H9 (cell line): ENCODE data around the gene STN1. TPM values are rescaled to one million over a fixed set of nuclear protein-coding genes. Genes with fewer than 3 reads are reported as not detected.

Experiments
- DNase-seq: peaks from one replicate; pipeline ENCODE4 v3.0.0-alpha.2; 2017
- H2AFZ ChIP-seq: one replicate; pipeline ENCODE4 v1.6.1; 2013; ENCODE audit warnings: mild to moderate bottlenecking, low read length, control low read depth, moderate library complexity
- H2AK5ac ChIP-seq: 2 replicates; pipeline ENCODE4 v1.6.1; 2013; ENCODE audit warnings: low read length, control low read depth, mixed read lengths; ENCODE audit not compliant: insufficient read length
- H2BK120ac ChIP-seq: one replicate; pipeline ENCODE4 v1.6.1; 2013; ENCODE audit warnings: low read depth, mild to moderate bottlenecking, low read length, control low read depth, inconsistent platforms; ENCODE audit not compliant: poor library complexity, severe bottlenecking
- H2BK12ac ChIP-seq: 2 replicates; pipeline ENCODE4 v1.6.1; 2013; ENCODE audit warnings: low read length, control low read depth, mixed read lengths, low read depth; ENCODE audit not compliant: insufficient read length
- H2BK15ac ChIP-seq: 2 replicates; pipeline ENCODE4 v1.6.1; 2013; ENCODE audit warnings: low read depth, low read length, control low read depth
- H2BK20ac ChIP-seq: one replicate; pipeline ENCODE4 v1.6.1; 2013; ENCODE audit warnings: low read depth, mild to moderate bottlenecking, low read length, control low read depth, inconsistent platforms; ENCODE audit not compliant: poor library complexity, severe bottlenecking
- H2BK5ac ChIP-seq: 2 replicates; pipeline ENCODE4 v1.6.1; 2013; ENCODE audit warnings: low read length, control low read depth, mixed read lengths; ENCODE audit not compliant: insufficient read length
- H3K14ac ChIP-seq: 2 replicates; pipeline ENCODE4 v1.6.1; 2013; ENCODE audit warnings: low read length, control low read depth; ENCODE audit not compliant: insufficient read depth
- H3K18ac ChIP-seq: 2 replicates; pipeline ENCODE4 v1.6.1; 2013; ENCODE audit warnings: low read depth, mild to moderate bottlenecking, mixed read lengths, low read length, control low read depth; ENCODE audit not compliant: insufficient read length
- H3K23ac ChIP-seq: 2 replicates; pipeline ENCODE4 v1.6.1; 2013; ENCODE audit warnings: low read length, control low read depth, mixed read lengths, low read depth; ENCODE audit not compliant: insufficient read length
- H3K23me2 ChIP-seq: 2 replicates; pipeline ENCODE4 v1.6.1; 2013; ENCODE audit warnings: low read depth, mild to moderate bottlenecking, mixed read lengths, low read length, control low read depth; ENCODE audit not compliant: insufficient read length, poor library complexity, severe bottlenecking
- H3K27ac ChIP-seq: 2 replicates; pipeline ENCODE4 v1.5.1; 2013; ENCODE audit warnings: low read length, control low read depth, mixed read lengths, low read depth; ENCODE audit not compliant: insufficient read length
- H3K27me3 ChIP-seq: 2 replicates; pipeline ENCODE4 v1.6.1; 2013; ENCODE audit warnings: low read length, control low read depth, inconsistent platforms; ENCODE audit not compliant: insufficient read depth
- H3K4ac ChIP-seq: 2 replicates; pipeline ENCODE4 v1.6.1; 2013; ENCODE audit warnings: low read depth, mild to moderate bottlenecking, control low read depth, inconsistent platforms, low read length, moderate library complexity
- H3K4me1 ChIP-seq: 2 replicates; pipeline ENCODE4 v1.6.1; 2013; ENCODE audit warnings: low read length, control low read depth, inconsistent platforms; ENCODE audit not compliant: insufficient read depth
- H3K4me2 ChIP-seq: 2 replicates; pipeline ENCODE4 v1.6.1; 2013; ENCODE audit warnings: low read length, control low read depth, mixed read lengths; ENCODE audit not compliant: insufficient read length, insufficient read depth
- H3K56ac ChIP-seq: 2 replicates; pipeline ENCODE4 v1.6.1; 2013; ENCODE audit warnings: low read depth, mild to moderate bottlenecking, mixed read lengths, low read length, control low read depth; ENCODE audit not compliant: insufficient read length
- H3K79me1 ChIP-seq: 2 replicates; pipeline ENCODE4 v1.6.1; 2013; ENCODE audit warnings: low read depth, mild to moderate bottlenecking, moderate library complexity, low read length, control low read depth, inconsistent platforms; ENCODE audit not compliant: insufficient read depth, poor library complexity, severe bottlenecking
- H3K79me2 ChIP-seq: 2 replicates; pipeline ENCODE4 v1.6.1; 2013; ENCODE audit warnings: low read length, control low read depth, inconsistent platforms; ENCODE audit not compliant: insufficient read depth
- H3K9ac ChIP-seq: 2 replicates; pipeline ENCODE4 v1.6.1; 2013; ENCODE audit warnings: low read length, control low read depth, mixed read lengths; ENCODE audit not compliant: insufficient read length; ENCODE audit errors: extremely low read depth
- H3K9me3 ChIP-seq: one replicate; pipeline ENCODE4 v1.6.1; 2013; ENCODE audit warnings: low read depth, low read length, inconsistent platforms; ENCODE audit not compliant: control insufficient read depth
- H3T11ph ChIP-seq: one replicate; pipeline ENCODE4 v1.6.1; 2013; ENCODE audit warnings: mild to moderate bottlenecking, low read length, control low read depth, inconsistent platforms
- H4K20me1 ChIP-seq: one replicate; pipeline ENCODE4 v1.6.1; 2013; ENCODE audit not compliant: control insufficient read depth, insufficient read length, insufficient read depth
- H4K5ac ChIP-seq: 2 replicates; pipeline ENCODE4 v1.6.1; 2013; ENCODE audit warnings: low read depth, mild to moderate bottlenecking, mixed read lengths, low read length, control low read depth; ENCODE audit not compliant: insufficient read length
- H4K8ac ChIP-seq: replicated peaks from 2 replicates; pipeline ENCODE4 v1.6.1; 2013; ENCODE audit warnings: low read length, control low read depth, mixed read lengths, low read depth; ENCODE audit not compliant: insufficient read length
- H4K91ac ChIP-seq: 2 replicates; pipeline ENCODE4 v1.6.1; 2013; ENCODE audit warnings: low read depth, mild to moderate bottlenecking, moderate library complexity, mixed read lengths, low read length, control low read depth; ENCODE audit not compliant: insufficient read length
- H3K27ac Mint-ChIP-seq, 3 experiments: 2 replicates in 2 of 3; 3 replicates in 1 of 3; pipeline ENCODE4 v1.8.0; 2020 to 2021; ENCODE audit warnings: mixed read lengths in 3 of 3, mild to moderate bottlenecking in 1 of 3, moderate library complexity in 1 of 3
- H3K27me3 Mint-ChIP-seq: 2 replicates; pipeline ENCODE4 v1.8.0; 2021; ENCODE audit warnings: low read depth, mild to moderate bottlenecking, moderate library complexity, mixed read lengths
- H3K36me3 Mint-ChIP-seq, 3 experiments: 2 replicates in 2 of 3; 3 replicates in 1 of 3; pipeline ENCODE4 v1.8.0; 2020 to 2021; ENCODE audit warnings: low read depth in 3 of 3, mixed read lengths in 3 of 3; ENCODE audit not compliant: insufficient read depth in 1 of 3
- H3K4me1 Mint-ChIP-seq, 2 experiments: 2 replicates each; pipeline ENCODE4 v1.8.0; 2020; ENCODE audit warnings: mixed read lengths in 2 of 2
- H3K4me3 Mint-ChIP-seq, 2 experiments: 2 replicates in 1 of 2; 3 replicates in 1 of 2; pipeline ENCODE4 v1.8.0; 2020 to 2021; ENCODE audit warnings: mild to moderate bottlenecking in 2 of 2, mixed read lengths in 2 of 2, moderate library complexity in 1 of 2
- H3K9me3 Mint-ChIP-seq, 2 experiments: 2 replicates in 1 of 2; 3 replicates in 1 of 2; pipeline ENCODE4 v1.8.0; 2020; ENCODE audit warnings: mild to moderate bottlenecking in 2 of 2, mixed read lengths in 2 of 2, moderate library complexity in 1 of 2
- CTCF ChIP-seq: fragments of 200-600 bp; sonication (generic); conservative IDR thresholded peaks from 3 replicates; pipeline ENCODE4 v1.8.0; 2021; ENCODE audit warnings: antibody characterized with exemption, mild to moderate bottlenecking
- WGBS: extraction: QIAGEN DNeasy Blood & Tissue Kit; methylation state at CpG from one replicate; pipeline ENCODE4 v1.1.7; 2013; ENCODE audit warnings: missing lambda C conversion rate, low lambda C conversion rate, mixed read lengths; ENCODE audit not compliant: insufficient read length; ENCODE audit errors: extremely low coverage; 5-methylcytosine and 5-hydroxymethylcytosine counted together
- total RNA-seq: library from RNA; stranded (reverse); gene quantifications from 2 replicates; pipeline ENCODE4 v1.2.1, GENCODE V29; 2021

STN1 gene
- total RNA-seq, 1 experiment from 2014 or later: 11.3 TPM

- Histone ChIP-seq H3T11ph (no peak overlapping the region), H2BK20ac (no peak overlapping the region), H3K9ac (no peak overlapping the region), H2BK120ac (no peak overlapping the region), H3K4ac (no peak overlapping the region), H3K27me3 (no peaks in the 10 kb centered on the region), H3K9me3 (no peaks in the 10 kb centered on the region), H4K20me1 (no peaks in the 10 kb centered on the region), H2BK15ac (no peak overlapping the region), H2BK12ac (no peak overlapping the region), H2BK5ac (no peak overlapping the region), H3K23ac (no peak overlapping the region), H3K79me2 (no peaks in the 10 kb centered on the region), H3K79me1 (no peaks in the 10 kb centered on the region), H4K91ac (no peak overlapping the region), H2AK5ac (no peak overlapping the region), H3K4me2 (no peak overlapping the region), H3K56ac (no peak overlapping the region), H3K14ac (no peak overlapping the region), H3K27ac (no peak overlapping the region), H4K5ac (no peak overlapping the region), H3K4me1 (no peaks in the 10 kb centered on the region), H4K8ac (no peak overlapping the region), H3K23me2 (no peaks in the 10 kb centered on the region), H2AFZ (no peak overlapping the region), H3K18ac (no peak overlapping the region)
- Mint-ChIP-seq H3K27me3 (no peaks in the 10 kb centered on the region; the same call in 1 of the 2 replicates), H3K27ac (no peak overlapping the region), H3K4me3 (no peak overlapping the region), H3K36me3 (no peaks in the 10 kb centered on the region), H3K9me3 (0 out of 5 replicates have a peak, but pooled peaks cover 0 to 2% of the 10 kb centered on the region in 2 experiments), H3K4me1 (peaks cover 3 to 6% of the 10 kb centered on the region in 2 experiments)
- no CpG with 5 or more reads among the region's 2 CpGs for WGBS
- TF ChIP-seq CTCF: no peak
- no peak for DNase-seq
Measured at GRCh38 chr10:103951183-103951582, 33.2 kb upstream of the STN1 start.
